CD4-positive, alpha-beta T cell treated with Interleukin-1 beta for 1 hour (primary cell): ENCODE measurements around the gene SDF2.
"Not testable (repeated sequence)": the region's sequence is repeated elsewhere in the genome, so short reads cannot be mapped to it uniquely, and the experiment has no call there.

Experiments
- DNase-seq, 2 donors: peaks; one replicate each; pipeline ENCODE4 v3.0.0-alpha.2; 2020 to 2022

SDF2 gene

GRCh38 chr17:28624148-28624547 is 37.6 kb downstream of the SDF2 start:
- DNase-seq, result no peak

GRCh38 chr17:28623696-28624095 is 38.0 kb downstream of the SDF2 start:
- DNase-seq, result no peak

DNA sequence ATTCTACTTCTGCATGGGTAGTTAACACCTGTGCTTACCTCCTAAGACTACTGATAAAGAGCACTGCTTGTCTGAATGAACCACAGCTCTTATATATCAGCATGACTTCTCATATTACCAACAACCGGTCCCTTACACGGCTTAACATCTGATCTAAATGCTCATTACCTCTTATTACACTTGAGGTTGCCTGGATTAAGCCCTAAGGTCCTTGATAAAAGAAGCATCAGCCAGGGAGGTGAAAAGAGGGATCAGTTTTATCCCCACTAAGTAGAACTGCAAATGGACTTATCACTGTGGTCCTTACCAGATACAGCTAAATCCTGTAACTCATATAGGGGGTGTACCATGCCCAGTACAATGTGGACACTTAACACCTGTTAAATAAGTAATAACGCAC is 39.5 kb downstream of the SDF2 start:
- DNase-seq, result no peak

- DNase-seq, result no peak
Measured at GRCh38 chr17:28620010-28620409, 41.7 kb downstream of the SDF2 start.

- no peak for DNase-seq
Measured at GRCh38 chr17:28618464-28618863, 43.2 kb downstream of the SDF2 start.

DNA sequence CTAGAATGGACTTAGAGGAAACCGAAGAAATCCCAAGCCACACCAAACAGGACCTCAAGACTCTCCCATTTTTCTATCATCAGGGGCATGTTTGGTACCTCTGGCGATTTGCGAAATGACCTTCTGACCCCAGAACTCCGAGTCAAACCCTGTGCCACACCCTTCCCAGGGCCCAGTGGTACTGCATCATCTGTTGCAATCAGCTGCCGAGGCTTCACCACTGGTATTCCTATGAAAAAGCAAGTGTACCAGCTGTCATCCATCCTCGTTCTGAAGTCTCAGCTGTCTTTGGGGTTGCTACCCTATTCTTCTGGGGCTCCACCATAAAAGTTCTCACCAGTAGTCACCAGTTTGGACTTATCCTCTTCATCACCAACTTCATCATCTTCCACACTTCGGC is 45.4 kb downstream of the SDF2 start:
- DNase-seq, result no peak

DNA sequence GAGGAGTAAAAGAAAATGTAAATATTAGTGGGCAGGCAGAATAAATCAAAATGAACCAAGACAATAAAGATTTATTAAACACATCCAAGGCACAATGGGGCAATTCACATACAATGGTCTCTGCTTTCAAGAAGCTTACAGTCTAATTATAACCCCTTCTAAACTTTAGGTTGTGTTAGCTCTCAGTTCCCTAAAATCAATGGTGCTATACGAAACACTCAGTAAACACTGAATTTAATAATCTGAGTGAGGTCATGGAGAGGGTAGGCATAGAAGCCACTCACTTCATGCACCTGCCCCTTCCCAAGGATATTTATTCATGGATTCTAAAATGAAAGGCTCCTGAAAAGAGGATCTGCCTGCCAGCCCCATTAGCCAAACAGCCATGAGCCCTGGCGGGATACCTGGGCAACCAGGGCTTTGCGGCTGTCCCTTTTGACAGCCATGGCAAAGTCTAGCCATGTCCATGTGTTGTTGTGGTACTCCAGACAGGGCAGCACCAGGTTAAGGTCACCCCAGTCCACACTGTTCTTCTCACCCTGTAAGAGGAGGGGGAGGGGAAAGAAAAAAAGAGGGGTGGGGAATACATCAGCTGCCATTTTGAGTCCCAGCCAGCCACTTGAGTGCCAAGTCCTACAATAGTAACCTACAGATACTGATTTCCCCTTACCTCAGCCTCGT is 46.3 kb downstream of the SDF2 start:
- DNase-seq, result no peak

GRCh38 chr17:28613931-28614381 is 47.8 kb downstream of the SDF2 start, which contains the start of gene RSKR:
TSS of gene RSKR (minus strand) at chr17:28614185. CDS start at chr17:28614161, 24 bp downstream.
- no peak for DNase-seq

DNA sequence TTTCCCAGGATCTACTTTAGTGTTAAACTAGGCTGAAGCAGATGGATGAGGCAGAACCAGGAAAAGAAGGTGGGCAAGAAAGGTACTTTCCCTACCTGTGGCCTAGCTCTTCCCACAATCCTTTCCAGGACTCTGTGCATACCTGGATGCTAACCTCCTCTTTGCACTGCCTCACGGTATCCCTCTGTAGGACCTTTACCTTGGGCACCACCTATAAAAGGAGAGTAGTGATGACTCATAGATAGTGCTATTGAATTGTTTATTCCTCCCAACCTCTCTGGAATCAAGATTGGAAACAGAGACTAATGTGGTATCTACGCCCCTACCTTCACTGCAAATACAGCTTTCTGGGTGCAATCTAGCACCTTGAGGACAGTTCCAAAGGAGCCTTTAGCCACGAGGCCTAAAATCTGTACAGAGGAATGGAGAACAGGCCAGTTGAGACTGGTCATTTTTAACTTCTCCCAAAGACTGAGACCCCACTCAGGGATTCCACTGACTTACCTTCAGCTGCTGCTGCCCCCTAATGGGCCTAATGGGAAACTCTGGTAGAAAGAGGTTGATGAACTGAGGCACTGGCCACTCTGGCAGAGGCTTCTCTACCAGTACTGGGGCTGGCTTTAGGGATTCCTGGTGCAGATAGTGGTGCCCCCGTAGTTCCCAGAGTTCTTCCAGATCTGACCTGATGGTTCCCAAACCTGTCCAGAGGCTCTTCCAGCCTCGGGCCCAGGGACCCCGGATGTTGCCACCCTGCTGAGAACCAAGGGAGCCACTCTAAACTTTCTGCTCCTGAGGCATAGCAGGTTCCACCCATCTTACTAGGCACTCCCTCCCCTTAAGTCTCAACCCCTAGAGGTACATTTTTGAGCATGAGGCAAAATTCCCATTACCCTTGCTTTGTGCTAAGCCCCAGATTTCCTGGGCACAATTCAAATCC is 48.5 kb downstream of the SDF2 start:
- peak; percentile 32 to 48 for DNase-seq

DNA sequence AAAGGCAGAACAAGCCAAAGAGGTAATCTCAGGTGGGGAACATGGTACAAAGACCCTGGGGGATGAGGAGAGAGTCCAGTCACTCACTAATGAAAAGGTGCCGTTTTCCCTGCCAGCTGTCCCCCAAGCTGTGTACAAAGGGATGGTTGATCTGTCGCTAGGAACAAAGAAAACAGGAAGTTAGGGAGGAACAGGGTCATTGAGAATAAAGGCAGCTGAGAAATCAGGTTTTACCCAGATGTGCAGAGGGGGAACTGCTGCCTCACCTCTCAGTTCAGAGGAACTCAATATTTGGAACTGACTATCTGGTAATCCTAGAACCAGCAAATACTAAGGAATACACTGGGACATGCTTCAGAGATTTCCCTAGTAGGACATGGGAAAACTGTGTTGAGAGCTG is 49.2 kb downstream of the SDF2 start:
- no peak for DNase-seq

DNA sequence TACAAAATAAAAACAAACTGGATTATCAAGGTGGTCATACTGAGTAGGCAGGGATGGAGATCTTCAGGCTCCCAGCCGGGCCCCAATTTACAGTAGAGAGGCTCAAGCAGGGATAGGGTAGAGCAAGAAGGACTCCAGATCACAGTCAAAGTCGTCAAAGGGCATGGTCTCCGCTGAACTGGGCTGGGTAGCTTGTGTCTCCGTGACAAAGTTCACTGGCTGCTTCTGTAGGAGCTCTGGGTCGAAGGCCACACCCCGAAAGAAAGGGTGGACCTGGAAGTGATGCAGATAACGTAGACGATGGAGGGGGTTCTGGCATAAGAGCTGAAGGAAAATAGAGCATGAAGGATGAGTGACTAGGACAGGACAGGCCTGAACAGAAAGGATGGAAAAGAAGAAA is 51.3 kb downstream of the SDF2 start:
- no peak for DNase-seq

GRCh38 chr17:28604031-28604430 is 57.7 kb downstream of the SDF2 start:
- not testable (repeated sequence) for DNase-seq

DNA sequence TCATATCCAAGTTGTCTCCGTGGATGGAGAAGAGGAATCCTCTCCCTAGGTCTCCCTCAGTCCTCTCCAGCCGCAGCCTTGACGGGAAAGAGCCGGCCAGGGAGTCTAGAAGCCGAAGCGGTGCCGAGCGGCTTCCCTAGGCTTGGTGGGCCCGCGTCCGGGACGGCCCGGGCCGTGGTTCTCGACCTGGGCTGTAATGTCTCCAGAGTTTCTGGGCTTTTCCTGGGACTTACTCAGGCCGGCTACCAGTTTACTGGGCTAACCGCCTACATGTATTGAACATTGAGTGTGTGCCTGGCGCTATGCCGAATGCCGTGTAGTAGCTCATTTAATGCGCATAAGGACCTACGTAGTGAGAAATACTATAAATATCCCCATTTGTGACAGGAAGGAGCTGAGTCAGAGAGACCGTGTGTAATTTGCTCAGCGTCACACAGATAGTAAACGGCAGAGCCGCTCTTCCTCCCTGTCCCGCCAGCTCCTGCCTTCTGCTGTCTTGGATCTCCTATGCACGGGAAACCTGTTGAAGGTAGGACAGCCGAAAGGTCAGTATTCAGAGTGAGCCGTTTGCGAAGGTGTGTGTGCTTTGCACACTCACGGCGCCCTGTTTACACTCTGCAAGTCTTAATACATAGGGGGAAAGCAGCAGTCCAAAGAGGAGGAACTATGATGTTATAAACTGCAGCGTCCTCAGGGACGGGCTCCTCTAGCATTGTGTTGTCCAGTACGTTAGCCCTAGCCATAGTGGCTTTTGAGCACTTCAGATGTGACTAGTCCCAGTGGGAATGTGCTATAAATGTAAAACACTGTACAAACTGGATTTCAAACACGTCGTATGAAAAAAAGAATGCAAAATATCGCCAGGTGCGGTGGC is 62.2 kb downstream of the SDF2 start:
- peak; percentile 62 to 64 for DNase-seq

- DNase-seq, result peak; percentile 94 to 95
Measured at GRCh38 chr17:28598799-28599310, 62.9 kb downstream of the SDF2 start, which contains the start of gene SPAG5. TSS of gene SPAG5 (minus strand) at chr17:28599025. CDS start at chr17:28598946, 79 bp downstream.

DNA sequence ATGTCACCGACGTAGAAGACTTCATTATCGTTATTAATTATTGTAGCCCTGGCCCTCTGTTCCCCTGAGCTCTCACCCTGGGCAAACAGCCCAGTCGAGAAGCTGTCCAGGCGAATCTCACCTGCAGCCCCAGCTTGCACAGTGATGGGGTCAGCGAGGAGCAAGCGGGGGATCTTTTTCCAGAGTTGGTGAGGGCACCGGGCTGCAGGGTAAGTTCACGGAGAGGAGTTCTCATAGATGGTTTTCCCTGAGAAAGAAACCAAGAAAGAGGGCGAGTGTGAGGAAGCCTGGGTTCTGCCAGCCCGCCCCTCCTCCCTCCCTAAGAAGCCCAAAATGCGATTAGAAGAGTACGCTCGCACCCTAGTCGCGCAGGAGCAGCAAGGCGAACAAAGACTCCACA is 63.3 kb downstream of the SDF2 start:
- DNase-seq, result no peak
